ENCODE data around the gene LONP2. TPM values are rescaled to one million over a fixed set of nuclear protein-coding genes. Genes with fewer than 3 reads are reported as not detected.
A peak's percentile ranks its signal among the peaks of the same experiment; 100 is the strongest.

LONP2 gene
- total and polyA plus RNA-seq, 10 of the 15 experiments (the other 5 are each of a cell fraction or from before 2014, with no cell fraction given) = 8.3 to 48.0 (median 34.8) TPM

DNA sequence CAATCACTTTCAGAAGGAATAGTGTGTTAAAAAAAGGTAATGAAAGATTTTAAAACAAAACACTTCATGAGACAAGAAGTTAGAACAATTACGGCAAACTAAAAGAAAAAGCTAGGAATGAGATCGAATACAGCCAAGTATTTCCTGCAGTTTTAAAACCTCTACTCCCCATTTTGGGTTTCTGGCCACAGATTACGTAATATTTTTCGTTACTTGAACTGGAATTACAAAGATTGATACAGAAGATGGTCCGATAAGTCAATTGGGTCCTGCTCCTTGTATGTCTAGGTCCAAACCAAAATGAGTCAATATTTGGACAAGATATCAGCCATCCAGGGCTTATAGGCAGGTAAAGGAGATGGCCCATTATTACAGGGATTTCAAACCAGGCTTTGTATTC is 88.9 kb downstream of the LONP2 start:
- no peak for FAIRE-seq
- no peaks in the 10 kb centered on the region for H3K79me2 ChIP-seq (ENCODE audit: control insufficient read depth, insufficient read depth, low read length)
- no peak overlapping the region for H3K9ac ChIP-seq (ENCODE audit: control insufficient read depth, insufficient read depth, low read length)
- no peak overlapping the region for H2AFZ ChIP-seq (ENCODE audit: control insufficient read depth, low read depth, low read length)
- ATAC-seq = no peak
- H3K9me3 ChIP-seq (replicated peaks; ENCODE audit: control insufficient read depth, insufficient read depth, low read length) = no peaks in the 10 kb centered on the region
- in situ Hi-C loops (cut with MboI) (no loop called here), intact Hi-C loops (cut with micrococcal nuclease; ENCODE audit: unreplicated experiment) (no loop called here)
- H3K4me1 ChIP-seq (ENCODE audit: control insufficient read depth, insufficient read depth, low read length) = no peaks in the 10 kb centered on the region
- TF ChIP-seq FOS (IDR thresholded peaks at IDR 0.05; ENCODE audit: borderline replicate concordance, extremely low read depth, insufficient read length) (no peak), CBX5 (IDR thresholded peaks at IDR 0.05; ENCODE audit: low read depth) (no peak), YY1 (IDR thresholded peaks at IDR 0.05; ENCODE audit: low read depth, low read length) (no peak), YBX1 (IDR thresholded peaks at IDR 0.05) (no peak), SMC3 (IDR thresholded peaks at IDR 0.05; ENCODE audit: borderline replicate concordance, low read length) (no peak), BMI1 (IDR thresholded peaks at IDR 0.05; ENCODE audit: borderline replicate concordance) (no peak), CBX3 (IDR thresholded peaks at IDR 0.05; ENCODE audit: borderline replicate concordance, low read depth) (no peak)
- no peak overlapping the region for H3K4me2 ChIP-seq (ENCODE audit: control insufficient read depth, insufficient read depth)
- whole genome bisulfite sequencing (ENCODE audit: insufficient coverage, insufficient replicate concordance, low lambda C conversion rate, missing lambda C conversion rate) = 97% methylated on average over 5 of the region's 5 CpGs
- no peaks in the 10 kb centered on the region for H3K27me3 ChIP-seq (replicated peaks in 1 of 2; ENCODE audit: control insufficient read depth in 2 of 2, insufficient read depth in 2 of 2, low read length in 1 of 2)
- SMC1A ChIA-PET (ENCODE audit: uncharacterized antibody, unreplicated experiment) = interaction anchor here (0.6 to 1.0 kb wide), 2 partner anchors 14 to 296 kb away, joined by 3 read pairs; no protein-coding TSS in a partner anchor
- RAD21 ChIA-PET (ENCODE audit: unreplicated experiment) = no interaction called here
- H3K4me3 ChIP-seq = no peak overlapping the region
- H4K20me1 ChIP-seq (ENCODE audit: control insufficient read depth, insufficient read depth) = no peaks in the 10 kb centered on the region
- H3K27ac ChIP-seq (ENCODE audit: control insufficient read depth, insufficient read depth) = no peak overlapping the region
- POLR2A ChIA-PET = no interaction called here
- CTCF ChIA-PET = interaction anchor here (1.1 kb wide), 1 partner anchor 290 kb away, joined by 3 read pairs; no protein-coding TSS in a partner anchor
- no TSS peak for BruUV-seq (replicated peaks)
- peaks cover 4 to 10% of the 10 kb centered on the region in 2 experiments; a peak in 3 of 4 replicates for H3K36me3 ChIP-seq (ENCODE audit: control insufficient read depth in 2 of 2, insufficient read depth in 2 of 2, low read length in 1 of 2)
- no peak for DNase-seq (ENCODE audit: low read depth, low spot score)

DNA sequence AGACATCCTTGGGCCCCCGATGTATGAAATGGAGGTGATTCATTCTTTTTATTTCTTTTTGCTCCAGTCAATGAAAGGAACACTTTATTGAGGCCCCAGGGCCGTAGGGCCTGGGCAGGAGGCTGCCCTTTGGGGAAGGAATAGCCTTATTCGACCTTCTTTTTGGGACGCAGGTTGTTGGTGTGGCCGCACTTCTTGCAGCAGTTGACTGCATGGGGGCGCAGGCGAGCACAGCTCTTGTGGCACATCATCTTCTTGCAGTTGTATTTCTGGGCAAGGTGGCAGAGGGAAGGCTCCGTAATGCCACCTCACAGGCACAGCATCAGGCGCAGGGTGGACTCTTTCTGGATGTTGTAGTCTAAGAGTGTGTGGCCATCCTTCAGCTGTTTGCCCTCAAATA is 90.2 kb downstream of the LONP2 start:
- DNase-seq (ENCODE audit: low read depth, low spot score) (no peak), ATAC-seq (no peak), FAIRE-seq (no peak)
- no peaks in the 10 kb centered on the region for H3K27me3 ChIP-seq (replicated peaks in 1 of 2; ENCODE audit: control insufficient read depth in 2 of 2, insufficient read depth in 2 of 2, low read length in 1 of 2)
- H3K79me2 ChIP-seq (ENCODE audit: control insufficient read depth, insufficient read depth, low read length) = no peaks in the 10 kb centered on the region
- H4K20me1 ChIP-seq (ENCODE audit: control insufficient read depth, insufficient read depth) = no peaks in the 10 kb centered on the region
- H3K36me3 ChIP-seq (ENCODE audit: control insufficient read depth in 2 of 2, insufficient read depth in 2 of 2, low read length in 1 of 2) = peaks cover 4 to 10% of the 10 kb centered on the region in 2 experiments; a peak in 3 of 4 replicates
- no peak overlapping the region for H3K4me2 ChIP-seq (ENCODE audit: control insufficient read depth, insufficient read depth)
- H3K9ac ChIP-seq (ENCODE audit: control insufficient read depth, insufficient read depth, low read length) = no peak overlapping the region
- no peak overlapping the region for H3K27ac ChIP-seq (ENCODE audit: control insufficient read depth, insufficient read depth)
- intact Hi-C loops (cut with micrococcal nuclease; ENCODE audit: unreplicated experiment) (no loop called here), in situ Hi-C loops (cut with MboI) (no loop called here)
- H2AFZ ChIP-seq (ENCODE audit: control insufficient read depth, low read depth, low read length) = no peak overlapping the region
- CTCF ChIA-PET = no interaction called here
- RAD21 ChIA-PET (ENCODE audit: unreplicated experiment) = no interaction called here
- BruUV-seq (replicated peaks) = no TSS peak
- TF ChIP-seq, protein P1, sequence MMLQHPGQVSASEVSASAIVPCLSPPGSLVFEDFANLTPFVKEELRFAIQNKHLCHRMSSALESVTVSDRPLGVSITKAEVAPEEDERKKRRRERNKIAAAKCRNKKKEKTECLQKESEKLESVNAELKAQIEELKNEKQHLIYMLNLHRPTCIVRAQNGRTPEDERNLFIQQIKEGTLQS (IDR thresholded peaks at IDR 0.05; ENCODE audit: borderline replicate concordance, extremely low read depth, low read depth, low read length) = no peak
- 0 out of 6 replicates have a peak, but pooled peaks of 1 of the 3 experiments have one; percentile 11 for TF ChIP-seq CTCF (IDR thresholded peaks at IDR 0.05 in 2 of 3, conservative IDR thresholded peaks at IDR 0.05 in 1 of 3; ENCODE audit: control insufficient read depth in 2 of 3, extremely low read depth in 1 of 3, insufficient read depth in 1 of 3, low read depth in 3 of 3, low read length in 3 of 3)
- H3K4me3 ChIP-seq = no peak overlapping the region
- no peaks in the 10 kb centered on the region for H3K4me1 ChIP-seq (ENCODE audit: control insufficient read depth, insufficient read depth, low read length)
- no peaks in the 10 kb centered on the region for H3K9me3 ChIP-seq (replicated peaks; ENCODE audit: control insufficient read depth, insufficient read depth, low read length)
- 100% methylated on average over 9 of the region's 9 CpGs for WGBS (ENCODE audit: insufficient coverage, insufficient replicate concordance, low lambda C conversion rate, missing lambda C conversion rate)
- POLR2A ChIA-PET = no interaction called here
- SMC1A ChIA-PET (ENCODE audit: uncharacterized antibody, unreplicated experiment) = no interaction called here
